AG10803 (cell line): Measurements from ENCODE around the gene FAM151B.
A peak's percentile ranks its signal among the peaks of the same experiment; 100 is the strongest.

Experiments used
- DNase-seq: peaks from one replicate; pipeline ENCODE4 v3.0.0; 2010; ENCODE audit warnings: low read depth
- H3K4me3 ChIP-seq: 2 replicates; pipeline ENCODE4 v1.5.1; 2011; ENCODE audit warnings: mild to moderate bottlenecking, low read length, control low read depth
- CTCF ChIP-seq: conservative IDR thresholded peaks from 2 replicates; pipeline ENCODE4 v1.5.1; 2011; ENCODE audit warnings: mild to moderate bottlenecking, low read length, control low read depth, inconsistent platforms

Gene FAM151B

GRCh38 chr5:80487829-80488721 is at the start of gene FAM151B:
Gene FAM151B, plus strand, starts transcription at chr5:80488100. Its CDS starts 24 bp downstream, at chr5:80488124.
- peak; percentile 85 for DNase-seq
- H3K4me3 ChIP-seq, result peak within 1 kb of the TSS; percentile 83
- TF ChIP-seq CTCF, result peak; percentile 41

GRCh38 chr5:80438739-80439138 is 49.2 kb upstream of the FAM151B start:
- no peak overlapping the region for H3K4me3 ChIP-seq
- no peak for TF ChIP-seq CTCF
- no peak for DNase-seq

- DNase-seq, result no peak
- TF ChIP-seq CTCF, result no peak
- no peak overlapping the region for H3K4me3 ChIP-seq
Observed at GRCh38 chr5:80439213-80439612, 48.7 kb upstream of the FAM151B start.

- TF ChIP-seq CTCF, result no peak
- DNase-seq, result no peak
- H3K4me3 ChIP-seq, result no peak overlapping the region
Observed at GRCh38 chr5:80442742-80443141, 45.2 kb upstream of the FAM151B start.

GRCh38 chr5:80453366-80453765 is 34.5 kb upstream of the FAM151B start:
- DNase-seq, result no peak
- H3K4me3 ChIP-seq, result no peak overlapping the region
- no peak for TF ChIP-seq CTCF

- DNase-seq, result no peak
- no peak overlapping the region for H3K4me3 ChIP-seq
- TF ChIP-seq CTCF, result no peak
Observed at GRCh38 chr5:80463269-80463668, 24.6 kb upstream of the FAM151B start.
